Trophoblast cell (in vitro differentiated cells and primary cell): ENCODE measurements around the gene MFSD8.

Experiments
- DNase-seq, 2 donors: peaks; one replicate each; pipeline ENCODE4 v3.0.0-alpha.2; 2016
- H2AFZ ChIP-seq: 2 replicates; pipeline ENCODE4 v1.6.1; 2013; ENCODE audit warnings: low read length, moderate library complexity, mild to moderate bottlenecking; ENCODE audit not compliant: insufficient read depth, poor library complexity
- H2AK5ac ChIP-seq: 2 replicates; pipeline ENCODE4 v1.6.1; 2013; ENCODE audit warnings: mild to moderate bottlenecking, low read length
- H2BK120ac ChIP-seq: 2 replicates; pipeline ENCODE4 v1.6.1; 2013; ENCODE audit warnings: low read length, mild to moderate bottlenecking, moderate library complexity; ENCODE audit not compliant: insufficient read depth, poor library complexity
- H2BK12ac ChIP-seq: 2 replicates; pipeline ENCODE4 v1.6.1; 2013; ENCODE audit warnings: mild to moderate bottlenecking, low read length, moderate library complexity
- H2BK5ac ChIP-seq: 2 replicates; pipeline ENCODE4 v1.6.1; 2013; ENCODE audit warnings: low read length, low read depth, moderate library complexity, mild to moderate bottlenecking; ENCODE audit not compliant: poor library complexity
- H3K14ac ChIP-seq: 2 replicates; pipeline ENCODE4 v1.6.1; 2013; ENCODE audit warnings: mild to moderate bottlenecking, low read length
- H3K18ac ChIP-seq: 2 replicates; pipeline ENCODE4 v1.6.1; 2013; ENCODE audit warnings: mild to moderate bottlenecking, low read length
- H3K23ac ChIP-seq: 2 replicates; pipeline ENCODE4 v1.6.1; 2013; ENCODE audit warnings: low read length
- H3K27ac ChIP-seq: 2 replicates; pipeline ENCODE4 v1.5.1; 2013; ENCODE audit warnings: low read depth, mild to moderate bottlenecking, inconsistent platforms, low read length, moderate library complexity
- H3K27me3 ChIP-seq: 2 replicates; pipeline ENCODE4 v1.6.1; 2013; ENCODE audit warnings: inconsistent platforms, mild to moderate bottlenecking, low read length, moderate library complexity; ENCODE audit not compliant: insufficient read depth
- H3K36me3 ChIP-seq, 2 experiments: 1 replicate in 1 of 2; 2 replicates in 1 of 2; pipeline ENCODE4 v1.6.1; 2013; ENCODE audit warnings: low read length in 2 of 2, mild to moderate bottlenecking in 2 of 2, moderate library complexity in 1 of 2; ENCODE audit not compliant: insufficient read depth in 2 of 2, control insufficient read depth in 1 of 2
- H3K4ac ChIP-seq: 2 replicates; pipeline ENCODE4 v1.6.1; 2013; ENCODE audit warnings: low read depth, mild to moderate bottlenecking, low read length, moderate library complexity
- H3K4me1 ChIP-seq, 2 experiments: 1 replicate in 1 of 2; 2 replicates in 1 of 2; pipeline ENCODE4 v1.6.1; 2013; ENCODE audit warnings: low read length in 2 of 2, mild to moderate bottlenecking in 2 of 2, moderate library complexity in 1 of 2; ENCODE audit not compliant: insufficient read depth in 2 of 2, control insufficient read depth in 1 of 2
- H3K4me2 ChIP-seq: 2 replicates; pipeline ENCODE4 v1.6.1; 2013; ENCODE audit warnings: inconsistent platforms, mild to moderate bottlenecking, low read length, moderate library complexity
- H3K4me3 ChIP-seq: 2 replicates; pipeline ENCODE4 v1.5.1; 2013; ENCODE audit warnings: mild to moderate bottlenecking, low read depth, low read length, inconsistent platforms
- H3K79me1 ChIP-seq: one replicate; pipeline ENCODE4 v1.6.1; 2013; ENCODE audit warnings: low read length
- H3K79me2 ChIP-seq: 2 replicates; pipeline ENCODE4 v1.6.1; 2013; ENCODE audit warnings: low read length, mild to moderate bottlenecking; ENCODE audit not compliant: control insufficient read depth, insufficient read depth, poor library complexity
- H3K9ac ChIP-seq: 2 replicates; pipeline ENCODE4 v1.6.1; 2013; ENCODE audit warnings: mild to moderate bottlenecking, low read length
- H3K9me3 ChIP-seq: 2 replicates; pipeline ENCODE4 v1.6.1; 2013; ENCODE audit warnings: low read depth, mild to moderate bottlenecking, control low read depth, inconsistent platforms, low read length; ENCODE audit not compliant: insufficient read depth
- H4K12ac ChIP-seq: 2 replicates; pipeline ENCODE4 v1.6.1; 2013; ENCODE audit warnings: low read depth, mild to moderate bottlenecking, low read length, moderate library complexity
- H4K8ac ChIP-seq: 2 replicates; pipeline ENCODE4 v1.6.1; 2013; ENCODE audit warnings: low read depth, mild to moderate bottlenecking, low read length, moderate library complexity
- H4K91ac ChIP-seq: one replicate; pipeline ENCODE4 v1.6.1; 2013; ENCODE audit warnings: low read depth, mild to moderate bottlenecking, low read length, moderate library complexity
- WGBS: extraction: QIAGEN DNeasy Blood & Tissue Kit; methylation state at CpG from one replicate; pipeline ENCODE4 v1.1.7; 2013; ENCODE audit warnings: missing lambda C conversion rate; ENCODE audit not compliant: insufficient read length, insufficient coverage; ENCODE audit errors: extremely low coverage; 5-methylcytosine and 5-hydroxymethylcytosine counted together

MFSD8 gene

GRCh38 chr4:127922226-127922625, 42.7 kb downstream of the MFSD8 start:
- Histone ChIP-seq H2AFZ (no peak overlapping the region), H3K18ac (no peak overlapping the region), H3K14ac (no peak overlapping the region), H3K27me3 (no peaks in the 10 kb centered on the region), H4K91ac (no peak overlapping the region), H3K9ac (no peak overlapping the region), H4K8ac (no peak overlapping the region), H3K36me3 (peaks cover 2 to 7% of the 10 kb centered on the region in 2 experiments), H3K4me3 (no peak overlapping the region), H2BK5ac (no peak overlapping the region), H3K23ac (no peak overlapping the region), H3K4ac (no peak overlapping the region), H3K79me1 (no peaks in the 10 kb centered on the region), H3K4me1 (no peaks in the 10 kb centered on the region), H3K4me2 (no peak overlapping the region), H2AK5ac (no peak overlapping the region), H3K27ac (no peak overlapping the region), H2BK12ac (no peak overlapping the region), H2BK120ac (no peak overlapping the region), H3K9me3 (no peaks in the 10 kb centered on the region), H4K12ac (no peak overlapping the region), H3K79me2 (no peaks in the 10 kb centered on the region)
- no peak for DNase-seq
- no CpG with 5 or more reads among the region's 2 CpGs for WGBS

- no peak overlapping the region for H3K4me2 ChIP-seq
- H3K23ac ChIP-seq: no peak overlapping the region
- WGBS: no CpG with 5 or more reads among the region's 3 CpGs
- no peak overlapping the region for H3K18ac ChIP-seq
- H4K91ac ChIP-seq: no peak overlapping the region
- no peak overlapping the region for H4K12ac ChIP-seq
- no peak overlapping the region for H2AK5ac ChIP-seq
- H2AFZ ChIP-seq: no peak overlapping the region
- no peaks in the 10 kb centered on the region for H3K27me3 ChIP-seq
- no peak overlapping the region for H3K14ac ChIP-seq
- H2BK120ac ChIP-seq: no peak overlapping the region
- no peak overlapping the region for H2BK5ac ChIP-seq
- H4K8ac ChIP-seq: no peak overlapping the region
- no peak overlapping the region for H3K4ac ChIP-seq
- no peaks in the 10 kb centered on the region for H3K9me3 ChIP-seq
- H3K79me2 ChIP-seq: no peaks in the 10 kb centered on the region
- no peak overlapping the region for H2BK12ac ChIP-seq
- no peak overlapping the region for H3K27ac ChIP-seq
- H3K9ac ChIP-seq: no peak overlapping the region
- no peak for DNase-seq
- H3K4me3 ChIP-seq: no peak overlapping the region
- no peaks in the 10 kb centered on the region for H3K79me1 ChIP-seq
- no peaks in the 10 kb centered on the region for H3K4me1 ChIP-seq
- H3K36me3 ChIP-seq: peaks cover 0 to 7% of the 10 kb centered on the region in 2 experiments
These were observed 44.5 kb downstream of the MFSD8 start for GRCh38 chr4:127920521-127920920.

GRCh38 chr4:127917151-127917550, 47.8 kb downstream of the MFSD8 start:
- Histone ChIP-seq H2BK12ac (no peak overlapping the region), H3K4me2 (no peak overlapping the region), H3K79me2 (no peaks in the 10 kb centered on the region), H3K9me3 (no peaks in the 10 kb centered on the region), H3K27me3 (no peaks in the 10 kb centered on the region), H2AFZ (no peak overlapping the region), H3K36me3 (peaks cover 0 to 7% of the 10 kb centered on the region in 2 experiments), H2AK5ac (no peak overlapping the region), H2BK120ac (no peak overlapping the region), H4K8ac (no peak overlapping the region), H3K9ac (no peak overlapping the region), H3K18ac (no peak overlapping the region), H3K4ac (no peak overlapping the region), H3K23ac (no peak overlapping the region), H2BK5ac (no peak overlapping the region), H4K12ac (no peak overlapping the region), H3K79me1 (no peaks in the 10 kb centered on the region), H3K4me1 (no peaks in the 10 kb centered on the region), H3K27ac (no peak overlapping the region), H3K4me3 (no peak overlapping the region), H3K14ac (no peak overlapping the region), H4K91ac (no peak overlapping the region)
- no peak for DNase-seq

GRCh38 chr4:127916512-127916911, 48.5 kb downstream of the MFSD8 start:
- Histone ChIP-seq H3K9me3 (no peaks in the 10 kb centered on the region), H4K8ac (no peak overlapping the region), H3K4me2 (no peak overlapping the region), H3K27me3 (no peaks in the 10 kb centered on the region), H2BK5ac (no peak overlapping the region), H2AK5ac (no peak overlapping the region), H3K23ac (no peak overlapping the region), H3K27ac (no peak overlapping the region), H3K9ac (no peak overlapping the region), H3K36me3 (peaks cover 0 to 7% of the 10 kb centered on the region in 2 experiments), H3K4me1 (no peaks in the 10 kb centered on the region), H3K18ac (no peak overlapping the region), H4K12ac (no peak overlapping the region), H3K4me3 (no peak overlapping the region), H3K4ac (no peak overlapping the region), H2BK12ac (no peak overlapping the region), H2AFZ (no peak overlapping the region), H3K79me2 (no peaks in the 10 kb centered on the region), H2BK120ac (no peak overlapping the region), H3K14ac (no peak overlapping the region), H4K91ac (no peak overlapping the region), H3K79me1 (no peaks in the 10 kb centered on the region)
- no peak for DNase-seq
- WGBS: no CpG with 5 or more reads among the region's 3 CpGs
